GM21786 (cell line): Measurements from ENCODE around the gene NCAPD2.

ENCODE experiments used
- ATAC-seq: cut with Tn5 transposase; IDR thresholded peaks from one replicate; pipeline ENCODE4 v1.9.1; 2021; ENCODE audit not compliant: unreplicated experiment

Gene NCAPD2, protein sequence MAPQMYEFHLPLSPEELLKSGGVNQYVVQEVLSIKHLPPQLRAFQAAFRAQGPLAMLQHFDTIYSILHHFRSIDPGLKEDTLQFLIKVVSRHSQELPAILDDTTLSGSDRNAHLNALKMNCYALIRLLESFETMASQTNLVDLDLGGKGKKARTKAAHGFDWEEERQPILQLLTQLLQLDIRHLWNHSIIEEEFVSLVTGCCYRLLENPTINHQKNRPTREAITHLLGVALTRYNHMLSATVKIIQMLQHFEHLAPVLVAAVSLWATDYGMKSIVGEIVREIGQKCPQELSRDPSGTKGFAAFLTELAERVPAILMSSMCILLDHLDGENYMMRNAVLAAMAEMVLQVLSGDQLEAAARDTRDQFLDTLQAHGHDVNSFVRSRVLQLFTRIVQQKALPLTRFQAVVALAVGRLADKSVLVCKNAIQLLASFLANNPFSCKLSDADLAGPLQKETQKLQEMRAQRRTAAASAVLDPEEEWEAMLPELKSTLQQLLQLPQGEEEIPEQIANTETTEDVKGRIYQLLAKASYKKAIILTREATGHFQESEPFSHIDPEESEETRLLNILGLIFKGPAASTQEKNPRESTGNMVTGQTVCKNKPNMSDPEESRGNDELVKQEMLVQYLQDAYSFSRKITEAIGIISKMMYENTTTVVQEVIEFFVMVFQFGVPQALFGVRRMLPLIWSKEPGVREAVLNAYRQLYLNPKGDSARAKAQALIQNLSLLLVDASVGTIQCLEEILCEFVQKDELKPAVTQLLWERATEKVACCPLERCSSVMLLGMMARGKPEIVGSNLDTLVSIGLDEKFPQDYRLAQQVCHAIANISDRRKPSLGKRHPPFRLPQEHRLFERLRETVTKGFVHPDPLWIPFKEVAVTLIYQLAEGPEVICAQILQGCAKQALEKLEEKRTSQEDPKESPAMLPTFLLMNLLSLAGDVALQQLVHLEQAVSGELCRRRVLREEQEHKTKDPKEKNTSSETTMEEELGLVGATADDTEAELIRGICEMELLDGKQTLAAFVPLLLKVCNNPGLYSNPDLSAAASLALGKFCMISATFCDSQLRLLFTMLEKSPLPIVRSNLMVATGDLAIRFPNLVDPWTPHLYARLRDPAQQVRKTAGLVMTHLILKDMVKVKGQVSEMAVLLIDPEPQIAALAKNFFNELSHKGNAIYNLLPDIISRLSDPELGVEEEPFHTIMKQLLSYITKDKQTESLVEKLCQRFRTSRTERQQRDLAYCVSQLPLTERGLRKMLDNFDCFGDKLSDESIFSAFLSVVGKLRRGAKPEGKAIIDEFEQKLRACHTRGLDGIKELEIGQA (N-terminal part only)

DNA sequence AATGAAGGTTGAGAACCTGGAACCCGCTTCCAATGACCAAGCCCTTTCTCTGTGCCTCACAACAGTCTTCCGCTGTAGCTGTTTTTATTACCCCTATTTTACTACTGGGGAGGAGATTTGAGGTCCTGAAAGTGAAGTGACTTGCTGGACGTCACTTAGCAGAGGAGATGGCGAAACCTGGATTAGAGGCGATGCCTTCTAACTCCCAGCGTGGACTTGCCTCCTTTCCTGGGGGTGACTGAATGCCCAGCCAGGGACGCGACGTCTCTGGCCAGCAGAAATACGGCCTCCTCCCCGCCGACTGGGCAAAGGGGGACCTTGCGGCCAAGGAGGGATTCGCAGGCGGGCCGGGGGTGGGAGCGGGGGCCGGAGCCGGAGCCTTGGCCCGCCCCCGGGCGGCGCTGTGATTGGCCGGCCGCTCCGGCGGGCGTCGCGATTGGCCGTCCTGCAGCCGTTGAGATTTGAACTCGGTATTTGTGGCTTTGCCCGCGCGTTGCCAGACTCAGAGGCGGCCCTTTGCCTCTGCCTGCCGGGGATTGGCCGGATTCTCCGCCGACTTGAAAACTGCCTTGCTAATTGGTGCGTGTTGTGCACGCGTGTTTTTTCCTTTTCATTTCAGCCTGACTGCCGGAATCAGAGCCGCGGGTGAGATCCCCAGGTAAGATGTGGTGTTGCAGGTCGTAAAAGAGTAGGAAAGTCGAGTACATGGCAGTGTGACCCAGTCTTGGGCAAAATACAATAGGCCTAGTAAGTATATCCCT, at the start of gene NCAPD2:
Gene NCAPD2 (plus strand): TSS at position 606 of the 761 bp plus-strand sequence. CDS start 997 bp downstream, outside the sequence.
- peak; percentile 91 for ATAC-seq

DNA sequence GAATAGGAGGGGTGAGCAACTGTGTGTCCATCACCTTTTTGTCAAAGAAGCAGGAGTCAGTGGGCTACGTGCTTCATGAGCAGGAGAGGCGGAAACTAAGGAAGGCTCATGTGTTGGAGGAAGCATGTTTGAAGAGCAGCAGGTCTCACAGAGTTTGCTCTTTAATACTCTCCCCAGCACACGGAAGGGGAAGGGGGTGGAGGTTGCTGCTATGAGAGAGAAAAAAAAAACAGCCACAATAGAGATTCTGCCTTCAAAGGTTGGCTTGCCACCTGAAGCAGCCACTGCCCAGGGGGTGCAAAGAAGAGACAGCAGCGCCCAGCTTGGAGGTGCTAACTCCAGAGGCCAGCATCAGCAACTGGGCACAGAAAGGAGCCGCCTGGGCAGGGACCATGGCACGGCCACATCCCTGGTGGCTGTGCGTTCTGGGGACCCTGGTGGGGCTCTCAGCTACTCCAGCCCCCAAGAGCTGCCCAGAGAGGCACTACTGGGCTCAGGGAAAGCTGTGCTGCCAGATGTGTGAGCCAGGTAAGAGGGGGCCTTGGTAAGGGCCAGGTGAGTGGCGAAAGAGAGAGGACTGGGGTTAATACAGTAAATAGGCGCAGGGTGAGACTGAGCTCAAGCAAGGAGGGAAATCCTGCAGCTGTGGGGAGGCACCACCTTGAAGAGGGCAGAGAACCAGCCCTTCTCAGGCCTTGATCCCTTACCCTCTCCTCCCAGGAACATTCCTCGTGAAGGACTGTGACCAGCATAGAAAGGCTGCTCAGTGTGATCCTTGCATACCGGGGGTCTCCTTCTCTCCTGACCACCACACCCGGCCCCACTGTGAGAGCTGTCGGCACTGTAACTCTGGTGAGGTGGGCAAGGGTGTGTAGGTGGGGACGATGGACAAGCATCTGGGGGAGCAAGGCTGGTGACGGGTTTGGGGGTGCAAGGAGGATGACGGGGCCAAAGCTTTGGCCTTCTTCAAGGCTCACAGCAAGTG, 48.9 kb upstream of the NCAPD2 start, which contains the start of gene CD27:
Gene CD27 (plus strand): TSS at position 252 of the 985 bp plus-strand sequence. CDS start 141 bp downstream, at position 393.
- no peak for ATAC-seq

DNA sequence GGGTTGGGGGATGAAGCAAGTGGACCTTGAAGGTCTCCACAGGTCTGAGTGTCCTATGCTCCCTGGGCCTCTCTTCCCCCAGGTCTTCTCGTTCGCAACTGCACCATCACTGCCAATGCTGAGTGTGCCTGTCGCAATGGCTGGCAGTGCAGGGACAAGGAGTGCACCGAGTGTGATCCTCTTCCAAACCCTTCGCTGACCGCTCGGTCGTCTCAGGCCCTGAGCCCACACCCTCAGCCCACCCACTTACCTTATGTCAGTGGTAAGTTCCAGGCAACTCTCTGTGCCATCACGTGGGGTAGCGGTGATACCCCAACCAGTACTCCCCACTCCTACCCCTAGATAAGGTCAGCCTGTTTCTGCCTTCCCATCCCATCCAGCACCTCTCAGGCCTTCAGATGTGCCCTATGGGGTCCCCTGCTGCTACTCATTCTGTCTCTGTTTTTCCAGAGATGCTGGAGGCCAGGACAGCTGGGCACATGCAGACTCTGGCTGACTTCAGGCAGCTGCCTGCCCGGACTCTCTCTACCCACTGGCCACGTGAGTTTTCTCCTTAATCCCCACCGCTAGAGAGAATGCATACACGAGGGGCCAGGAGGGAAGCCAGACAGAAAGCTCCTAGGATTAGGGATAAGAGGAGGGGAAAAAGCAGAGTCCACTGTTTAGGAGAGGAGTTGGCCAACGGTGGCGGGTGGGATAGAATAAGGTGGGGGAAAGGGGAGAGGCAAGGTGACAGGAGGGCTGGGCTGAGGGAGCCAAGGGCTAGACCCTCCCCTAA, 43.6 kb upstream of the NCAPD2 start:
- ATAC-seq, result no peak

DNA sequence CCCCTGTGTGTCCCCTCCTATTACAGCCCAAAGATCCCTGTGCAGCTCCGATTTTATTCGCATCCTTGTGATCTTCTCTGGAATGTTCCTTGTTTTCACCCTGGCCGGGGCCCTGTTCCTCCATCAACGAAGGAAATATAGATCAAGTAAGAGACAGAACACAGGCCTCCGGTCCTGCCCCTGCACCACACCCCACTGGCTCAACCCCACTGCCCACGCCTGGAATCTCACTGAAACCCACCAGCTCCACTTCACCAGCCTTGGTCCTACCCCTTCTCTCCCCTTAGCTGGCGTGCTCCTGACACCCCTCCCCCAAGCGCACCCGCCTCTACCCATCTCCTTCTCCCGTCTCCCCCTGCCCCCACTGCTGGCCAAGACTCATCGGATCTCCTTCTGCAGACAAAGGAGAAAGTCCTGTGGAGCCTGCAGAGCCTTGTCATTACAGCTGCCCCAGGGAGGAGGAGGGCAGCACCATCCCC, 43.0 kb upstream of the NCAPD2 start:
- ATAC-seq, result no peak

DNA sequence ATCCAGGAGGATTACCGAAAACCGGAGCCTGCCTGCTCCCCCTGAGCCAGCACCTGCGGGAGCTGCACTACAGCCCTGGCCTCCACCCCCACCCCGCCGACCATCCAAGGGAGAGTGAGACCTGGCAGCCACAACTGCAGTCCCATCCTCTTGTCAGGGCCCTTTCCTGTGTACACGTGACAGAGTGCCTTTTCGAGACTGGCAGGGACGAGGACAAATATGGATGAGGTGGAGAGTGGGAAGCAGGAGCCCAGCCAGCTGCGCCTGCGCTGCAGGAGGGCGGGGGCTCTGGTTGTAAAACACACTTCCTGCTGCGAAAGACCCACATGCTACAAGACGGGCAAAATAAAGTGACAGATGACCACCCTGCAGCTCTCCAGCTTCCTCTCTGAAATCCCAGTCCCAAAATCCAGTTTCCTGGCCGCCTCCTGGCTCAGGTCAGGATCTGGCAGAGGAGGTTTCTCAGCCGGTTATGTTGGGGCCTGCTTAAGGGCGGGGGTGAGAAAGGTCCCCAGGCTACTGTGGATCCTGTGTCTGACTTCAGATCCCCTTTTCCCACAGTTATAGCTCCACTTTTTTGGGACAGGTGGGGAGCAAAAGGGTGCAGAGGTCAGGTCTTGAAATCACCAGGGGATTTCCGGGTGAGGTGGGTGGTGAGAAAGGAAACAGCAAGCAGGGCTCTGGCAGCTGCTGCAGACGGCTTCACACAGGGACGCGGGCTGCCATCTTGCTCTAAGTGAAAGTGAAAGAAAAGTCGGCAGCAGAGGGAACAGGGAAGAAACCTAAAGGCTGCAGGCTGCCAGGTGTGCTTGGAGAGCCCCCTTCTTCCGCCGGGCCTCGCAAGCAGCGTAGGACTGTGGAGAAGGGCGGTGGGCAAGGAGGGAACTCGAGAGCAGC, 42.3 kb upstream of the NCAPD2 start, which contains the start of gene TAPBPL:
Gene TAPBPL (plus strand): TSS at position 695 of the 897 bp plus-strand sequence. CDS start 207 bp downstream, outside the sequence.
- peak; percentile 61 for ATAC-seq

DNA sequence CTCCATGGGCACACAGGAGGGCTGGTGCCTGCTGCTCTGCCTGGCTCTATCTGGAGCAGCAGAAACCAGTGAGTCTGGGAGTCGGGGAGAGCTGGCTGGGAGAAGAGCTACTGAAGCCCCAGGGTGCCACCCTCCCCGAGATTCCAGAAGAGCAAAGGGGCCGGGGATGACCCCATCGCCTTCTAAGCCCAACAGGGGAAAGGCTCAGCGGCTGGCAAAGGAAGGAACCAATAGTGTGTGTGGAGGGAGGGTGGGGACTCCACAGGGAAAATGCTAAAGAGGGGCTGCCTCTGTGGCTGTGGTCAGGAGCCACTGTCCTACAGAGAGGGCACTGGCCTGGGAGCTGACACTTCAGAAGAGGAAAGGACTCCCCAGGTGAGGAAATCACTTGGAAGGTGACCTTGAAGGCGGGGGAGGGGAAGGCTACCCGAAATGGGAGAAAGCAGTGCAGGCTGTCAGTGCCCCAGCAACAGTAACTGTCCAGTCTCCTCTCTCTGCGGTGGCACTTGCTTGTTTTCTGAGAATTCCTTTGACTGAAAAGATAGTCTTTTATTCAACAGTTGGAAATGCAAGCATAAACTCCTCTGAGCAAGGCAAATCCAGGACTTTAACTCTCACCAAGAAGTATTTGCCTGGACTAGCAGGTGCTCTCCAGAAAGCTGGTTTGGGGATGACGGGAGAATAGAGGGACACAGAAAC, 41.5 kb upstream of the NCAPD2 start:
- ATAC-seq, result no peak

DNA sequence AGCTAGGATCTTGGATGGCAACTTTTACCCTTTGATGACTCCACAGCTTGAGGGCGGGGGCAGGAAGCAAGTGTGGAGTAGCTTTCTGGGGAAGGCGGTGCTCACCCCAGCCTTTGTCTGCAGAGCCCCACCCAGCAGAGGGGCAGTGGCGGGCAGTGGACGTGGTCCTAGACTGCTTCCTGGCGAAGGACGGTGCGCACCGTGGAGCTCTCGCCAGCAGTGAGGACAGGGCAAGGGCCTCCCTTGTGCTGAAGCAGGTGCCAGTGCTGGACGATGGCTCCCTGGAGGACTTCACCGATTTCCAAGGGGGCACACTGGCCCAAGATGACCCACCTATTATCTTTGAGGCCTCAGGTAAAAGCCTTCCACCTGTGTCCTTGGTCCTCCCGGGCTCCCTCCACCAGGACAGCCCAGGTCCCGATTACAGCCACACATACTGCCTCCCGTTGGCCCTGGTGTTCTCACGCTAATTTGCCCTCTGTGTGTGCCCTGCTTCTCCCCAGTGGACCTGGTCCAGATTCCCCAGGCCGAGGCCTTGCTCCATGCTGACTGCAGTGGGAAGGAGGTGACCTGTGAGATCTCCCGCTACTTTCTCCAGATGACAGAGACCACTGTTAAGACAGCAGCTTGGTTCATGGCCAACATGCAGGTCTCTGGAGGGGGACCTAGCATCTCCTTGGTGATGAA, 40.8 kb upstream of the NCAPD2 start:
- ATAC-seq, result no peak

DNA sequence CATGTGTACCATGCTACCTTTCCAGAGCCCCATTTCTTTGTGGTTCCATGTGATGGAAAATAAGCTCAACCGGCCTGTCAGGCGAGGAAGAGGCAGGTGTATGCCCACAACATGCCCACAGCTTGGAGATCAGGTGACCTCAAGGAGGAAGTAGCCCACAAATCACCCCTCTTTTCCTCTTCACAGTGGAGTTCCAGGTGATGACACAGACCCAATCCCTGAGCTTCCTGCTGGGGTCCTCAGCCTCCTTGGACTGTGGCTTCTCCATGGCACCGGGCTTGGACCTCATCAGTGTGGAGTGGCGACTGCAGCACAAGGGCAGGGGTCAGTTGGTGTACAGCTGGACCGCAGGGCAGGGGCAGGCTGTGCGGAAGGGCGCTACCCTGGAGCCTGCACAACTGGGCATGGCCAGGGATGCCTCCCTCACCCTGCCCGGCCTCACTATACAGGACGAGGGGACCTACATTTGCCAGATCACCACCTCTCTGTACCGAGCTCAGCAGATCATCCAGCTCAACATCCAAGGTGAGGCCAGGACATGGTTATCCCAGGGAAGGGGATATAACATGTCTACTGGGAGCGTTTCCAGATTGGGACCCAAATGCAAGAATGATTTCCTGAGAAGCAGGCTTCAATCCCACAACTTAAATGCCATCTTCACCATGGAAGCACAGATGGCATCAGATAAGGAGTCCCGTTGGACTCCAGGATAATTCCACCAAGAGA, 36.5 kb upstream of the NCAPD2 start:
- no peak for ATAC-seq

DNA sequence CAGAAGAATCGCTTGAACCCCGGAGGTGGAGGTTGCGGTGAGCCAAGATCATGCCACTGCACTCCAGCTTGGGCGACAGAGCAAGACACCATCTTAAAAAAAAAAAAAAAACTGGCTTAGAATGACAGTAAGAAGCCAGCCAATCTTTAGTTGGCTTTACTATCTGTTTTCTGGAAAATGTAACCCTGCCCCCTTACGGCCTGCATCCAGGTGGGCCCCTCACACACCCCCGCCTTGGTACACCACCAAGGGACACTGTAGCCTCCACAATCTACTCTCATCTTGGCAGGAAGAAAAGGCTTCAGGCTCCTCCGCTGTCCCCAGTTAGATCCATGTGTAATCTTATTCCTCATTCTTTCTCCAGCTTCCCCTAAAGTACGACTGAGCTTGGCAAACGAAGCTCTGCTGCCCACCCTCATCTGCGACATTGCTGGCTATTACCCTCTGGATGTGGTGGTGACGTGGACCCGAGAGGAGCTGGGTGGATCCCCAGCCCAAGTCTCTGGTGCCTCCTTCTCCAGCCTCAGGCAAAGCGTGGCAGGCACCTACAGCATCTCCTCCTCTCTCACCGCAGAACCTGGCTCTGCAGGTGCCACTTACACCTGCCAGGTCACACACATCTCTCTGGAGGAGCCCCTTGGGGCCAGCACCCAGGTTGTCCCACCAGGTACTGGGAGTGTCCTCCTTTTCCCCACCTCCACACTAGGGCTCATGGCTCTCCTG, 35.5 kb upstream of the NCAPD2 start:
- ATAC-seq, result no peak

DNA sequence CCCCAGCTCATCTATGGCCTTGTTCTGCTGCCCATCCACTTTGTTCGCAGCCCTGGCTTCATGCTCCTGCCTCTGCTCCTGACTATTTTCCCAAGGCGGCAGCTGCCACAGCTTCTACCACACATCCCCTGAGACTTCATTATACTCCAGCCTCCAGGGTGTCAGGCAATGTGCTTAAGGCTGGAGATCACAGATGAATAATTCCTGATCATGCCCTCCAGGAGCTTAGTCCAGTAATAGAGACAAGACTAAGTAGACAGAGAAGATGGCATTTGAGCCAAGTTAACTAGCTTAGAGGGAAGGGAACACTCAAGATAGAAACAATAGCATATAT, 34.9 kb upstream of the NCAPD2 start:
- ATAC-seq, result no peak

DNA sequence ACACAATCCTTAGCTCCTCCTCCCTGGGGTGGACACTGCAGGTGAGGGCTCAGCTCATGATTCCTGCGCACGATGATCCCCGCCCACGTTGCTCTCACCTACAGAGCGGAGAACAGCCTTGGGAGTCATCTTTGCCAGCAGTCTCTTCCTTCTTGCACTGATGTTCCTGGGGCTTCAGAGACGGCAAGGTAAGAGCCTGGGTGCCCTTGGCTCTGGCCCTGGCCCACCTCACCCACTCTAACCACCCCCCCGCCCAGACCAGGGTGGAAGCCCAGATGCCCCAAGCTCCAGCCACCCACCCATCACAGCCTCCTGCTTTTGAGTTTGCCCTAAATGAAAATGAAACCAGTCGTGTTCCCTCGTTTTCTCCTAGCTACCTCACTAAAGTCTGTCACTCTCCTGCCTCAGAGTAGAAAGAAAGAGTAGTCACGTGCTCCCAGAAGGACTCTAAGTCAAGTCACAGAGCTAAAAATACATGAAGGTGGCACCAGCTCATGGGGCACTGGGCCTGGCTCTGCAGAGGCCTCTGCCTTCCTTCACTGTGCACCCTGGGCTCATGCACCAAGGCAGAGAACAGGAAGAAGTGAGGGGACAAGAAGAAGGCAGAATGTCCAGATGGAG, 33.0 kb upstream of the NCAPD2 start:
- ATAC-seq, result no peak

DNA sequence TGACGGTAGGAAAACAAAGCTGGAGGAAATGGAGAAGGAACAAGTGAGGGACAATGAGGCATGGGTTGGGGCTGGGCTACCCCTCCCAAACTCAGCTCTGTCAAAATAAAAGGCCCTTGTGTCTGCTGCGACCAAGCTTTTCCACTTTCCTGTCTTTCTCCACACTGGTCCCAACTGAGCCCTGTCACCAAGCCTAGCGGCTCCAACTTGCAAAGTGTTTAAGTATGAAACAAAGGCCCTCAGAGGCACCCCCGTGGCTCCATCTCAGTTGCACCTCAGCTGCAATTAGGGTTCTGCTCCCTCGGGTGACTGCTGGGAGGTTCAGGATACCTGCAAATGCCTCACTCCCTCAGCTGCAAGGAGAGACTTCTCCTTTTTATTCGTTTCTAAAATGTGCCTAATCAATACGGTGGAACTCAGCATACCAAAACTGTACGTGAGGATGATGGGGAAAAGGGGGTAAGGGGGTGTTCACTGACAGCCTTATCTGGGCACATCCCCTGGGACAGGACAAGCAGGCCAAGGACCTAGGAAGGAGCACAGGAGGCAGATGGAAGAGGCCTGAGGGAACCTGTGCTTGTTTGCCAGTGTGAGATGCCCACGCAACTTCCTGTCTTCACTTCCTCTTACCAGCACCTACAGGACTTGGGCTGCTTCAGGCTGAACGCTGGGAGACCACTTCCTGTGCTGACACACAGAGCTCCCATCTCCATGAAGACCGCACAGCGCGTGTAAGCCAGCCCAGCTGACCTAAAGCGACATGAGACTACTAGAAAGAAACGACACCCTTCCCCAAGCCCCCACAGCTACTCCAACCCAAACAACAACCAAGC, 32.3 kb upstream of the NCAPD2 start:
- ATAC-seq, result peak; percentile 78
